Stimulated activated CD4-positive, alpha-beta T cell treated with anti-CD3 and anti-CD28 coated beads, Interleukin-4, amount 100 ng/mL, for 24 hours (primary cell): ENCODE results near the gene UMPS.
"Not testable (repeated sequence)": the region's sequence is repeated elsewhere in the genome, so short reads cannot be mapped to it uniquely, and the experiment has no call there.

Experiments
- DNase-seq: peaks from one replicate; pipeline ENCODE4 v3.0.0-alpha.2; 2020

UMPS gene

DNA sequence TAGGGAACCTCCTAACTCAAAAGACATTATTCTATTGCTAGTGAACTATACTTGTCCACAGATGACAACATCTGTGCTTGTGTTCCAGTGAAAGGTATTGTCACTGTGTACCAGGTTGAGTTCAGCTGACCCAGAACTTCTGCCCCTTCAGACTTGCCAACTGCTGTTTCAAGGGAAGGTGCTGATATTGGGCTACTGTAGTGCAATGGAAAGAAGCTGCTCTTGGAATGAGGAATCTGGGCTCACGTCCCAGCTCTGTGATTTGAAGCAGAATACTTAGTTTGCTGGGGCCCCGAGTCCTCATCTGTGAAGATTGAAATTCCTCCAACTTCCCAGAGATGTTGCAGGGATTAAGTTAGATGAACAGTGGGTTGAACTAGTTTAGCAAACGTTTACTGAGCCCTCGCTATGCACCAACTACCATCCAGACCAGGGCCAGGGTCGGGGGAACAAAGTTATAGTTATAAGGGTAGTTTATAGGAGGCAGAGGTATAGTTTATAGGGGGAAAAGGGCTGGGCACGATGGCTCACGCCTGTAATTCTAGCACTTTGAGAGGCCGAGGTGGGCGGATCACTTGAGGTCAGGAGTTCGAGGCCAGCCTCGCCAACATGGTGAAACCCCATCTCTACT lies 15.9 kb upstream of the UMPS start:
- DNase-seq, result no peak

DNA sequence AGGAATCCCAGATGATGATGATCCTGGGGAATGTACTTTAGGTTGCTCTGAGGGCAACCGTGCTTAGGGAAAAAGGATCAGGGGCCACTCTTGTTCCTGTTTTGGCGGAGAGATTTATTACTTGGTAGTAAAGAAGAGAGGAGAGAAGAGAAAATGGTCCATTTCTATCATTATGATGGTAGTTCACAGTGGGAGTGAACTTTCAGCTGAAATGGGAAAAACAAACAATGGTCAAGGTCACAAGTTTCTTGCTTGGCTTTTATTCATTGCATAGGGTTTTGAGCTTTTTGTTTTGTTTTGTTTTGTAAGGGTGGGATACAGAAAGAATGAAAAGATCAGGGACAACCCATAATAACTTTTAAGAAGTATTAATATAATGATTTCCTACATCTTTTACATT lies 7.7 kb upstream of the UMPS start:
- DNase-seq, result no peak

DNA sequence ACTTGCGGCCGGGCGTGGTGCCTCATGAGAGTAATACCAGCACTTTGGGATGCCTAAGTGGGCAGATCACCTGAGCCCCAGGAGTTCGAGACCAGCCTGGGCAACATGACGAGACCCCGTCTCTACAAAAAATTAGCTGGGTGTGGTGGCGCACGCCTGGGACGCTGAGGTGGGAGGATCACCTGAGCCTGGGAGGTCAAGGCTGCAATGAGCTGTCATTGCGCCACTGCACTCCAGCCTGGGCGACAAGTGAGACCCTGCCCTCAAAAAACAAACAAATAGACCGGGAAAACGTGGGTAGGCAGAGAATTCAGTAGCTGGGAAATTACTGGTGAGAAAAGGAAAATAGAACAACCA lies 667 bp downstream of the UMPS start:
- peak; percentile 10 for DNase-seq

DNA sequence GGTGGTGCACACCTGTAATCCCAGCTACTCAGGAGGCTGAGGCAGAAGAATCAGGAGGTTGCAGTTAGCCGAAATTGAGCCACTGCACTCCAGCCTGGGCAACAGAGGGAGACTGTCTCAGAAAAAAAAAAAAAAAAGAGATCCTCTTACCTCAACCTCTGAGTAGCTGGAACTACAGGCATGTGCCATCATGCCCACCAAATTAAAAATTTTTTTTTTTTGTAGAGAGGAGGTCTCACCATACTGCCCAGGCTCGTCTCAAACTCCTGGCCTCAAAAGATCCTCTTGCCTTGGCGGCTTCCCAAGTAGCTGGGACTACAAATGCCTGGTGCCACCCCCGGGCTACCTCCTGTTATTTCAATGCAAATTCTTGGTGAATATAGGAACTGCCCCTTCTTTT lies 1.5 kb downstream of the UMPS start:
- no peak for DNase-seq

DNA sequence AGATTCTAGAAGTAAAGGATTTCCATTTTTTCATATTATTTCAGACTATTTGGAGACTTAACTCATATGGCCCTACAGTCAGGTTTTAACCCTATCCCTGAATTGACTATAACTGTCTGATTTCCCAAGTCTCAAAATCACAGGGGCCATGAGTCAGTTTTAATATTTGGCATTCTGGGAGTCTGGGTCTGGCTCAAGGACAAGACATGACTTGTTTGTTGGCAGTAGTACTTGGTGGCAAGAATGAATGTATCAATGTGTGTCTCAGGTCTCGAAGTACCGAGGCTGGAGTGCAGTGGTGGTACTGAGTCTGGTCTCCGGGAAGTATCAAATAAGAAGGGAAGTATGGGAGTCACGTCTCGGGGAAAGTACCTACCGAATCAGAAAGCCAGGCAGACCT lies 10.8 kb downstream of the UMPS start:
- DNase-seq, result no peak

DNA sequence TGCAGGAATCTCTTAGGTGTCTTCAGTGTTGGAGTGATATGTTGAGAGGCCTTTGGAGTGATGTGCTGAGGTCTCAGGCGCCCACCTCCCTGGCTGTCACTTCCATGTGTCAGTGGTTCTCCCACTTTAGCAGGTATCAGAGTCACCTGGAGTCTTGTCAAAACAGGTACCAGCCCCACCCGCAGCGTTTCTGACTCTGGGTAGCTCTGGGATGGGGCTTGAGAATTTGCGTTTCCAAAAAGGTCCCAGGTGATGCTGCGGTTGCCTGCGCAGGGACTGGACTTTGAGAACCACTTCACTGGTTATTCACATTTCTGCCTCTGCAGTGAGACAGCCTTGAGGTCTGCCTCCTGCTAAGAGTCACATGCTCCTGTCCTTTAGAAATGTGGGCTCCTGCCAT lies 15.5 kb downstream of the UMPS start:
- no peak for DNase-seq

DNA sequence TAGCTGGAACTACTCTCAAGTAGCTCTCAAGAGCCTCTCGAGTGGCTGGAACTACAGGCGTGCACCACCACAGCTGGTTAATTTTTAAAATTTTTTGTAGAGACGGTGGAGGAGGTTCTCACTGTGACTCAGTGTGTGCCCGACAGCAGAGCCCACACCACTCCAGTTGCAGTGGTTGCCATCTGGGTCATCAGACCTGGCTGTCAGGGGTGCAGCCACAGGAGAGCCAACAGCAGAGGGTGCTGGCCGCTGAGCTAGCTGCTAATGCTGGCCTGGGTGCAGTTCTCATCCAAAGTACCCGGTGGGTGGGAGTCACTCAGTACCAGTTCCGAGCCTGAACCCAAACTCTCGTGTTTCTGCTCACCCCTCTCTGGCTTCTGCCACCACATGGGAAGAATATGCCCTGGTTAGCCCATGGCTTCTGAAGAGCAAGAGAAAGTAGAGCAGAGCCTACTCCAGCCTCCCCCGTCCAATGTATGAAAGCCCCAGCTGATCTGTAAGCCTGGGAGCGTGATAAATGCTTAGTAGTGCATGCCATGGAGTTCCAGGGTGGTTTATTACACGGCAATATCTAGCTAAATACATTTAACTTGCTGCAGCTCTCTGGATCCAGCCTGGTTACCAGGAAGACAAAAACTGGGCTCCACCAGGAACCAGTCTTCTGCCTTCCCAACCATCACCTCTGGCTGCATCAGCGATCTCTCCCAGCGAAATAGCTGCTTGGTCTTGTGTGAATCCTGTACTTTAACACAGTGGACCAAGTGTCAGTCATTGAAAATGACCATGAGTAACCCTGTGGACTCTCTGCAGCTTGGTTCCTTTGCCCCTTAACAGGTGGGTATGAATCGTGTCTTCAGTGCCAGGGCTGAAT lies 17.1 kb downstream of the UMPS start:
- DNase-seq, result no peak

DNA sequence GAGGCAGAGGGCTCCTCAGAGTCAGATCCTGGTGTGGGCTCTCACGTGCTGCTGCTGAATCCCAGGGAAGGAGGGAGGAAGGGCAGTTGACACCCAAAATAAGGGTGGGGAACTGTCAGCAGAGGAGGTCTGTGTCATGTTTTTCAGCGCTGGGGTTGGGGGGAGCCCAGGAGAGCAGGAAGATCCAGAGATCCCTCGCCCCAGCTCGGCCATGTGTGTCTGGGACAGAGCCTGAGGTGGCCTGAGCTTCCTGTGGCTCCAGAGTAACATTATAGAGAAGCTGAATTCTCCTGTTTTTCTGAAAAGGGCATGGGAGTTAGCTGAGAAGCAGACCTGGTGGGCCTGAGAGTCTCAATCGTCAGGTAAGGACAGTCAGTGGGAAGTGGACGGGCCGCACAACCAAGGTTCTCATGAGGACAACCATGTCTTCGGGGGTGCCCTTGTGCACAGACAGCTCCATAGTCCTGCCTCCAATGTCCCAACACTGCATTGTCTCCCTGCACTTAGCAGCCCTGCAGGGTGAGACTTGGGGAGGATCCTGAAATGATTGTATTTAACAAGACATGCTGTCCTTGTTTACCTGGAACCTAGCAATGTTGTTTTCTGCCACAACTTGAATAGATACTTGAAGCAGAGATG lies 18.4 kb downstream of the UMPS start:
- DNase-seq, result no peak

DNA sequence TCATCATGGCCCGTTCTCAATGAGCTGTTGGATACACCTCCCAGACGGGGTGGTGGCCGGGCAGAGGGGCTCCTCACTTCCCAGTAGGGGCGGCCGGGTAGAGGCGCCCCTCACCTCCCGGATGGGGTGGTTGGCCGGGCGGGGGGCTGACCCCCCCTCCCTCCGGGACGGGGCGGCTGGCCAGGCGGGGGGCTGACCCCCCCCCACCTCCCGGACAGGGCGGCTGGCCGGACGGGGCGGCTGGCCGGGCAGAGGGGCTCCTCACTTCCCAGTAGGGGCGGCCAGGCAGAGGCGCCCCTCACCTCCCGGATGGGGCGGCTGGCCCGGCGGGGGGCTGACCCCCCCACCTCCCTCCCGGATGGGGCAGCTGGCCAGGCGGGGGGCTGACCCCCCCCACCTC lies 19.6 kb downstream of the UMPS start:
- DNase-seq, result not testable (repeated sequence)

DNA sequence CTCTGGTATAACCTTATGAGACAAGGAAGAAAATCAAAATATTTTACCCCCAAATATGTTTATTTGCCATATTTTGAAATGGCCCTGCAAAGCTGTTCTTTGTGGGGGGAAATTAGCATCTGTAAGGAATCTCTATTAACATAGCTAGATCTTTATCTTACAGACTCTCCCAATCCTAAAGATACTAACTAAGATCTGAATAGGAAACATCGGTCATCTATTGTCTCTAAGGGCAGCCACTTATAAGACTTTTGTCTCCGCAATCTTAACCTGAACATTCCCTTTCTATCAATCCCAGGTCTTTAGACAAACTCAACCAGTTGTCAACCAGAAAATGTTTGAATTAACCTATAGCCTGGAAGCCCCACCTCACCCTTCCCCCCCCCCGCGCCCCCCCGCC lies 21.2 kb downstream of the UMPS start:
- DNase-seq, result no peak

DNA sequence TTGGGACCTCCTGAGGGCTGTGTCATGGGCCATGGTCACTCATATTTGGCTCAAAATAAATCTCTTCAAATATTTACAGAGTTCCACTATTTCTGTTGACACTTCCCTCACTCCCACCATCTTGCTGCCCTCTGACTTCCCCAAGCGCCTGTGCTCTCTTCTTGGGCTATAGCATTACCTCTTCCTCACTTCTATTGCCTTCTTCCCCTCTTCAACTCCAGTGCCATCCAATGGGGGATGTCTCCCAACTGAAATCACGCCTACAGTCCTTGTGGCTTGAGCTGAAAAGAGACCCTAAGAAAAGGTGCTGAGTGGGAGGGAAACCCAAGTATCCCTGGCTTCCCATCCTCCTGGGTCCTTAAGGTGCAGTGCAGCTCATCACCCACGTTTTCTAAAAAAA lies 21.8 kb downstream of the UMPS start:
- no peak for DNase-seq

DNA sequence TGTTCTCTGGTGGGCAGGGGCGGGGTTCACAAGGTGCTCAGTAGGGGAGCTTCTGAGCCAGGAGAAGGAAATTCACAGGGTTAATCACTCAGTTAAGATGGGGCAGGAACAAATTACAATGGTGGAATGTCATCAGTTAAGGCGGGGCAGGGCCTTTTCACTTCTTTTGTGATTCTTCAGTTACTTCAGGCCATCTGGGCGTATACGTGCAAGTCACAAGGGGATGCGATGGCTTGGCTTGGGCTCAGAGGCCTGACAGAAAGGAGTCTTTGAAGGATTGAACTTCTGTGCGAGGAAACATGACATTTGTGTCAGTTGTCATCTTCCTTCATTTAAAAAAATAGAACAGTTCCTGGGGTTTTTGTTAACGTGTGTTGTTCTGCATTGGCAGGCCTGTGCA lies 27.7 kb downstream of the UMPS start:
- not testable (repeated sequence) for DNase-seq

DNA sequence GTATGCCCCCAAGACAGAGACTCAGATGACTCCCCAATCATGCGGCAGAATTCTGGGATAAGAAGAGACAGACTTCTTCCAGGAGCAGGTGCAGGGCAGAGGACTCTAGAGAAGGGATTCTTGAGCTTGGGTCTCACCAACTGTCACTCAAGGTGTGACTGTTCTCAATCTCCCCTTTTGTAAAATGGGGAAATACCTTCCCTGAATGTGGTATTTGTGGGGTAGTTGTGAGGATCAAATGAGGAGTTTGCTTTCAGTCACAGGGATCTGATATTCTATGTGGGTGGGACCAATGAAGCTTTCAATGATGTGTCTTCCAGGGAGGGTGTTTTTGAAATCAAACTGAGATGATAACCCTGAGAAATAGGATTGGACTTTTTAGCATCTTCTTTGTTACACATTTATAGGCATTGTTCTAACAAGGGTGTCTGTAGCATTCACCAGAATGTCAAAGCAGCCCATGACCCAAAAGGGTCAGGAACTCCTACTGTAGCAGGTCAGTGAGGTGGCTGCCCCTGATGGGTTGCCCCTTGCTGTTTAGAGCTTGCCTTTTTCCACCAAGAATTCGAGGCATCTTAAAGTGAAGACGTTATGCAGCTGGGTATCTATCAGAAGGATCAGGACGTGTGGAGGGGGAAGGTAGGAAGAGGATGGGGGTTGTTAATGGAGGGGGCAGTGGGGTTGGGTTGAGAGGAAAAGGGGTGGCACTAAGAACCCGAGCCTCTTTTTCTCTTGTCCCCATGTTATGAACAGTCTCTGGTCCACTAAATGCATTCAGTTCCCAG lies 28.8 kb downstream of the UMPS start:
- DNase-seq, result no peak

DNA sequence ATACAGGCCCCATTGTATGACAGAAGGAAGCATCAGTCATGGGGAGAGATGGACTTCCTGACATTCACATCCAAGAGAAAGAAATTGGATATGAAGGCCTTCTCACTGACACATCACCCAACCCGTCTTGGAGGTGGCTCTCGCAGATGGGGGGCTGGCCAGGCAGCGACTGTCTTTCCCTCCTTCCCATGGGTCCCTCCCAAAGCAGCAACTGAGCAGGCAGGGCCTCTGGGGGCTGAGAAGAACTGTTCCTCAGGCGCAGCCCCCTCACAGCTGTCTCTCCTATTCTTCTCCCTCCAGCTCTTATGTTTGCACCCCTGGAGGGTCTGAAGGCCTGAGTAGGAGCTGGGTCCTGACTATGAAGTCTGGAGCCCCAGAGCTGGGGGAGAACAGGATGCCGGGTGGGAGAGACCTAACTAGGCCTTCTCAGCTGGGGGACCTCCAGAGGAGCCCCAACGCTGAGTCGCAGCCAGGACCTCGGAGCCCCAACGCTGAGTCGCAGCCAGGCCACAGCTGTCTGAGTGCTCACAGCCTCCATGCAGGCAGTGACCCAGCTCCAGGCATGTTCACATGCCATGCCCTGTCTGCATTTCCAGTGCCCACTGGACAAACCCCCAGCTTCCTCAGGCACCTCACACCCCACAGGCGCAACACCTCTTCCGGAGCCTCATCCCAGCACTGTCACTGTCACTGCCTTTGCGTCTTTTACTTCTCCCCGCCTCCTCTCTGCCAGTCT lies 29.6 kb downstream of the UMPS start:
- DNase-seq, result no peak

DNA sequence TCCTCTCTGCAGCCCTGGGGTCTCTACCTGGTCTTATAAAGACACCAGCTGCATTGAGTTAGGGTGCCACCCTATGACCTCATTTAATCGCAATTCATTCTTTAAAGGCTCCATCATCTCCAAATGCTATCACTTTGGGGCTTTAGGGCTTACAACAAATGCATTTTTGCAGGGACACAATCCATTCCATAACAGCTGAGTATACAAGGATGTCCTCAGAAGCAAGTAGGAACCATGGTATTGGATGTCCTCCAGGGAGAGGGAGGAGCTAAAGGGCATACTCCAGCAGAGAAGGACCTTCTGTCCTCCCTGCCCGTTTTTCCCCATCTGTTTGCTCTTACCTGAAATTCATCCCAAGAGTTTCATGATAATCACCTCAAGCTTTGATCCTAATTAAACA lies 30.3 kb downstream of the UMPS start:
- DNase-seq, result no peak

DNA sequence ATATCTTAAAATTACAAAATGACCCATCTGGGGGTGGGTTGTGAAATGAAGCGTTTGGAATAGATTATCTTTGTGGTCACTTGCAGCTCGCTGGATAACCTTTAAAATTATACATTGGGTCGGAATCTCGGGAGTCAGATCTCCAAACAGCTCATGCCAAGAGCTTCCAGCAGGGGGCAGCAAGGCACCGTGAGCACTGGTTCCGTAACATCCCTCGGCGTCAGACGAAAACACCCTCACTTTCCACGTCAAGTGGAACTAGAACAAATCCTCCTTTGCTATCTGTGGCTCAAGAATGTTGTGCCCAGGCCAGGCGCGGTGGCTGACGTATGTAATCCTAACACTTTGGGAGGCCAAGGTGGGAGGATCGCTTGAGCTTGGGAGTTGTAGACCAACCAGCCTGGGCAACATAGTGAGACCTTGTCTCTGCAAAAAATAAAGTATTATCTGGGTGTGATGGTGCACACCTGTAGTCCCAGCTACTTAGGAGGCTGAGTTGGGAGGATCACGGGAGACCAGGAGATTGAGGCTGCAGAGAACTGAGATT lies 31.1 kb downstream of the UMPS start:
- DNase-seq, result peak; percentile 80

DNA sequence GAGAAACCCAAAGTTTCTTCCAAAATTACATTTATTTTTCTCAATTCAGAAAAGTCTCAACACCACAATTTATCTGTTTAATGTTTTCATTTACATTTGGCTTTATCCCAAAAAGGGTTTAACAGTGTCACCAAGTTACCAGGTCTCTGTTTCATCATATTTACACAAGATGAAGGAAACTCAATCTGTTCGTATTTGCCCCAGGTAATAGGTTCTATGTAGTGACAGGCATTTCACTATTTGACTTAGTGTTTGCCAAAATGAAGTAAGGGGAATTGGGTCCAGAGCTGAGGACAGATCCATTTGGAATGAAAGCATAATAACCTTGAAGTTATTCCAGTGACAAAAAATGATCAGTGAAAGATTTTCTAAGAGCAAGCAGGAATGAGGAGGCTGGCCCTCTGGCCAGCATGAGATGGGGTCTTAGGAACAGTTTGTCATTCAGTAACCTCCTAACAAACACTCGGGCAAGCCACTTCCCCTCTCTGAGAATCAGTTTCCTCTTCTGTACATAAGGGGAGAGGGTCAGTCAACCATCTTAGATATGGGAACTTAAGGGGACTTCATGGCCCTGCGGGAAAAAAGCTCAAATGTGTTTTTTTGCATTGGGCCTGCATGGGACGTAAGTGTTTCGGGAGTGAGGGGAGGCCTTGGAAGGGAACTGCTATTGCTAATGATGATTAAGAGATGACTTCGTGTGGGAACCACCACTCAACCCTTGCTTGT lies 31.8 kb downstream of the UMPS start:
- DNase-seq, result no peak

DNA sequence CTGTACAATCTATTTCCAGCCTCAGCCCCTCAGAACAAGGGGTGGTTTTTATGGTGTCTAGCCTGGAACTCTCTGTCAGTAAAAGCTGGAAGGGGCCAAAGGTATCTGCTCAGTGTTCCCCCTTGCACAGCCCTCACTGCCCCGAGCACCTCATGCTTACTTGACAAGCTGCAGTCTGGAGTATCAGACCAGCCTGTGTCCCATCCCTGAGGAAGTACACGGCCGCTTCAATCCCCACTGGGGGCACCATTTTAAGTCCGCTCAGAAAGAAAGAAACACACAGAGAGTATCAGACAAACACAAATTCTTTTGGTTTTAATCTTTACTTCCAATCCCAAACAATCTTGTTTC lies 32.4 kb downstream of the UMPS start:
- DNase-seq, result no peak

DNA sequence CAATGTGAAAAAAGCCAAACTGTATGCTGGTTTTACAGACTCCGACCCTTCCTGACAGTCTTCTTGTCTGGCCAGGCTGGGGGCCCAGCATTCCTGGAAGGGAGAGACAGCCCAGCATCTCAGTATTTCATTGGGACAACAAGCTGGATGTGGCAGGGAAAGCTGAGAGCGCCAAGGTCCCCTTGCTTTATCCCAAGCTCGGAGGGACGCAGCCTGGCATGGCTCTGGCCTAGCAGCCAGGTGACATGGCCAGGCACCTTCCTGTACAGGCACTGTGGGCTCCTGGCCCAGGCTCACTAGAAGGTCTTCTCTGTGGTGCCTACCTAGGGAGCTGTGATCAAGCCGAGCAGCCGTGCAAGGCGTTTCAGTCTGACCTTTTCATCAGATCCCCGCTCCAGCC lies 33.0 kb downstream of the UMPS start:
- DNase-seq, result no peak

DNA sequence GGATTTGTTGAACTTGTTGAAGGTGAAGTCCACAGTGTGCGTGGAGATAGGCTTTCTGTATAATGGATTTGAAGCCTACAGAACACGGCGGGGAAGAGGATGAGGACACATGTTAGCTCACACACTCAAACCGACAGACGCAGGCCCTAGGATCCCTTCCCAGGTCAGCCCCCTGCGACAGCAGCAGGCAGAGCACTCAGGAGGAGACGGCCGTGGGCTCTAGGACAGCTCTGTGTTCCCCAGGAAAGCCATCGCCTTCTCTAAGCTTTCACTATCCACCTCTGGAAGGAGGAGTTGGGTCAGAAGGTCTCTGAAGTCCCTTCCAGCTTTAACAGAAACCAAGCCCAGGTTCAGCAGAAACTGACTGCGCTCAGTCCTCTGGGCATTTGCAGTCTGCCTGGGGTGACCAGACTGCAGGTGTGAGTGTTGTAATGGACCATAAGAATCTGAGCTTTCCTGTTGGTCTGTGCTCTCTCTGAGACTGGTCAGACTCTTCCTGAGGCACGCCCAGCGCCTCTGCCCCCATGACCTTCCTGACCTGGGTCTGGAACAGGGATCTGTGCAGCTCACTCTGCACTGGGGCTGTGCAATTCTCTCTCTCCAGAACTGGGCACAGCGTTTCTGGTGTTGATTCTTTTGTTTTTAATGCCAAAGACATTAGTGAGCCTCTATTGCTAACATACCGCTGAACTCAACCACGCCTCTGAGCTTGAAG lies 33.5 kb downstream of the UMPS start:
- no peak for DNase-seq

DNA sequence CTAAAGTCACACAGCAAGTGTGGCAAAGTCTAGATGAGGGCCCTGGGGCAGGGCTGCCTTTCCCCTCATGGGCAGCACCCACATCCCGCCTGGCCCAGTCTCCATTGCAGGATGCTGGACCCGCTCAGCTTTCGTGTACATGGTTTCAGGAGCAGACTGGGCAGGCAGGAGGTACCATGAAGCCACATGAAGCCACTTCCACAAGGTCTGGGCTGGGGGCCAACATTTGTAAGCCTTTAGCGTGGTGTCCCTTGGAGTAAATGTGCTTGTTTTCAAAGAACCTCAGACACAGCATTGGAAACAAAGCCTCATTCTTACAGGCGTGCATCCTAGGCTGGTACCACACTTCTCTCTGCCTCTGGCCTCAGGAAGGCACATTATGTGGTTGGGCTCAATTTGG lies 34.5 kb downstream of the UMPS start:
- no peak for DNase-seq
